T-cell (primary cell): Measurements from ENCODE around the gene RNF113A. TPM values are rescaled to one million over a fixed set of nuclear protein-coding genes. Genes with fewer than 3 reads are reported as not detected.
"Not testable (repeated sequence)": the region's sequence is repeated elsewhere in the genome, so short reads cannot be mapped to it uniquely, and the experiment has no call there.

ENCODE experiments used
- ATAC-seq, 4 experiments: fragments of 200-7000 bp in 3 of 4; fragments of 150-1000 bp in 1 of 4; cut with Tn5 transposase; replicated peaks in 1 of 4; 1 replicate in 3 of 4; 2 replicates in 1 of 4; pipeline ENCODE4 v1.10.0; 2021; ENCODE audit warnings: moderate library complexity in 3 of 4, mild to moderate bottlenecking in 2 of 4, moderate number of reproducible peaks in 1 of 4
- CTCF ChIA-PET, 2 donors: fragments of 300-600 bp; sonication (Branson Sonifier 250); formaldehyde crosslinking; loops; one replicate each; lab custom pipeline; 2022; ENCODE audit warnings: antibody characterized with exemption in 2 of 2; lab: Charles Lee
- POLR2A ChIA-PET, 2 donors: fragments of 300-600 bp; sonication (Branson Sonifier 250); formaldehyde crosslinking; loops; one replicate each; lab custom pipeline; 2022; ENCODE audit warnings: antibody characterized with exemption in 2 of 2; lab: Charles Lee
- DNase-seq, 35 experiments: peaks; one replicate each; pipeline versions ENCODE4 v3.0.0 to v3.0.0-alpha.2; 2013 to 2023
- H3K27ac ChIP-seq: one replicate; pipeline ENCODE4 v1.5.1; 2013; ENCODE audit warnings: low read length
- H3K27me3 ChIP-seq, 2 experiments: replicated peaks in 1 of 2; 1 replicate in 1 of 2; 2 replicates in 1 of 2; pipeline versions ENCODE4 v1.6.1 to v1.7.0; 2013; ENCODE audit warnings: low read length in 1 of 2, mixed read lengths in 1 of 2; ENCODE audit not compliant: control insufficient read depth in 2 of 2, insufficient read depth in 2 of 2; ENCODE audit errors: extremely low read depth in 1 of 2
- H3K36me3 ChIP-seq, 2 donors: 1 replicate in 1 of 2; 2 replicates in 1 of 2; pipeline versions ENCODE4 v1.6.1 to v1.7.0; 2013; ENCODE audit warnings: low read length in 1 of 2; ENCODE audit not compliant: control insufficient read depth in 2 of 2, insufficient read depth in 1 of 2; ENCODE audit errors: extremely low read depth in 1 of 2
- H3K4me1 ChIP-seq, 2 experiments: 1 replicate in 1 of 2; 2 replicates in 1 of 2; pipeline versions ENCODE4 v1.6.1 to v1.7.0; 2013; ENCODE audit warnings: low read length in 2 of 2, mixed read lengths in 1 of 2; ENCODE audit not compliant: insufficient read depth in 2 of 2, control insufficient read depth in 1 of 2; ENCODE audit errors: extremely low read depth in 1 of 2
- H3K4me3 ChIP-seq, 2 donors: 1 replicate in 1 of 2; 2 replicates in 1 of 2; pipeline versions ENCODE4 v1.5.1 to v1.7.0; 2013; ENCODE audit warnings: mild to moderate bottlenecking in 2 of 2, low read length in 1 of 2, moderate library complexity in 1 of 2; ENCODE audit not compliant: control insufficient read depth in 1 of 2; ENCODE audit errors: extremely low read depth in 1 of 2
- H3K9me3 ChIP-seq: 2 replicates; pipeline ENCODE4 v1.7.0; 2013
- H3K27ac Mint-ChIP-seq, 2 donors: one replicate each; pipeline ENCODE4 v1.8.0; 2020 to 2021; ENCODE audit warnings: mild to moderate bottlenecking in 2 of 2, mixed read lengths in 2 of 2
- H3K27me3 Mint-ChIP-seq, 2 donors: one replicate each; pipeline ENCODE4 v1.8.0; 2021 to 2022; ENCODE audit warnings: mixed read lengths in 2 of 2
- H3K36me3 Mint-ChIP-seq: one replicate; pipeline ENCODE4 v1.8.0; 2021; ENCODE audit warnings: mixed read lengths
- H3K4me1 Mint-ChIP-seq, 3 donors: one replicate each; pipeline ENCODE4 v1.8.0; 2020 to 2022; ENCODE audit warnings: mixed read lengths in 3 of 3, mild to moderate bottlenecking in 1 of 3
- H3K4me3 Mint-ChIP-seq, 3 donors: one replicate each; pipeline ENCODE4 v1.8.0; 2020 to 2022; ENCODE audit warnings: mild to moderate bottlenecking in 3 of 3, mixed read lengths in 3 of 3, moderate library complexity in 3 of 3
- H3K9me3 Mint-ChIP-seq, 3 donors: one replicate each; pipeline ENCODE4 v1.8.0; 2020 to 2022; ENCODE audit warnings: mixed read lengths in 3 of 3
- WGBS: methylation state at CpG from one replicate; pipeline ENCODE4 v1.1.5; 2013; ENCODE audit warnings: missing lambda C conversion rate; ENCODE audit not compliant: insufficient coverage; 5-methylcytosine and 5-hydroxymethylcytosine counted together
- total RNA-seq, 35 experiments: library from RNA in 6 of 35; stranded (reverse) in 6 of 35; fragments of 120-200 nt in 1 of 35; gene quantifications; one replicate each; pipeline versions ENCODE4 v1.2.1 to v1.2.4 and lab custom pipeline; 2013 to 2026

Gene RNF113A
- total RNA-seq, 5 donors from 2014 or later (not counting 1 experiment from before 2014, with no cell fraction given), result 23.4 to 40.5 (median 36.5) TPM

GRCh38 chrX:119824221-119824620, 47.3 kb downstream of the RNF113A start:
- H3K27ac ChIP-seq, H3K27ac Mint-ChIP-seq, H3K4me3 ChIP-seq, H3K27me3 ChIP-seq, H3K36me3 Mint-ChIP-seq, DNase-seq, H3K27me3 Mint-ChIP-seq, H3K36me3 ChIP-seq, H3K4me1 ChIP-seq, POLR2A ChIA-PET, H3K9me3 ChIP-seq, H3K9me3 Mint-ChIP-seq, ATAC-seq, H3K4me3 Mint-ChIP-seq: not testable (repeated sequence)
- WGBS, result no CpG with 5 or more reads among the region's 5 CpGs
- CTCF ChIA-PET, result interaction anchor here in 1 of 2 donors (0.7 kb wide), 1 partner anchor 21 kb away, joined by 8 read pairs; no protein-coding TSS in a partner anchor
- peaks cover 12 to 18% (median 17%) of the 10 kb centered on the region in 3 donors for H3K4me1 Mint-ChIP-seq

- H3K27ac Mint-ChIP-seq, result peak overlapping the region; percentile 68 to 86
- peak overlapping the region; percentile 53 for H3K27ac ChIP-seq
- peak in 10 of 35 experiments; percentile 0 to 74 (median 4) for DNase-seq
Measured at GRCh38 chrX:119821703-119822102, 49.8 kb downstream of the RNF113A start.

More at GRCh38 chrX:119821703-119822102, 49.8 kb downstream of the RNF113A start:
- H3K36me3 Mint-ChIP-seq, H3K36me3 ChIP-seq, H3K9me3 Mint-ChIP-seq, H3K27me3 ChIP-seq, H3K27me3 Mint-ChIP-seq, H3K4me1 ChIP-seq, H3K4me3 ChIP-seq, H3K9me3 ChIP-seq: not testable (repeated sequence)
- ChIA-PET POLR2A (interaction anchor here in 1 of 2 donors (0.5 to 1.7 kb wide), 3 partner anchors 30 to 161 kb away, joined by 3 to 20 read pairs (median 5); partner anchors contain the start of gene RPL39), CTCF (interaction anchor here in 1 of 2 donors (0.6 to 1.2 kb wide), 6 partner anchors 12 to 427 kb away, joined by 3 to 5 read pairs (median 3); partner anchors contain the start of gene RPL39)
- no CpG with 5 or more reads among the region's 3 CpGs for WGBS
- peaks cover 12 to 20% (median 13%) of the 10 kb centered on the region in 3 donors for H3K4me1 Mint-ChIP-seq
- ATAC-seq, result peak; percentile 80 to 100 (median 89)
- H3K4me3 Mint-ChIP-seq, result peak overlapping the region; percentile 4 to 57 (median 17)

Other genes starting within 250 kb of the RNF113A start
- gene SEPTIN6, start 178.6 kb downstream of the RNF113A start, total RNA-seq, result 100 to 1,000 TPM; 171 to 269 (median 206) TPM
- 1 to 10 TPM in 3 of 5 donors, under 1 TPM in 1, not detected in 1; 0.48 to 2.2 (median 1.6) TPM for gene SOWAHD, start 113.1 kb downstream of the RNF113A start, total RNA-seq
- 1,000 to 10,000 TPM; 2,957 to 4,080 (median 3,439) TPM for gene RPL39, start 80.1 kb downstream of the RNF113A start, total RNA-seq
- gene UPF3B, start 18.8 kb downstream of the RNF113A start, total RNA-seq, result 10 to 100 TPM in 2 of 5 donors, 1 to 10 TPM in 3; 7.2 to 11.8 (median 9.6) TPM
- 10 to 100 TPM; 56.3 to 60.8 (median 58.0) TPM for gene NDUFA1, start 99 bp upstream of the RNF113A start, total RNA-seq
- not detected for gene AKAP14, start 24.2 kb upstream of the RNF113A start, total RNA-seq
- gene NKAP, start 72.0 kb upstream of the RNF113A start, total RNA-seq, result 10 to 100 TPM; 12.2 to 16.9 (median 14.2) TPM
- under 1 TPM in 1 of 5 donors, not detected in 4; 0.16 TPM for gene RHOXF2B, start 206.0 kb upstream of the RNF113A start, total RNA-seq
- gene RHOXF1, start 244.2 kb upstream of the RNF113A start, total RNA-seq, result 1 to 10 TPM in 2 of 5 donors, under 1 TPM in 3; 0.60 to 1.5 (median 0.85) TPM